H9 (cell line): Measurements from ENCODE around the gene NFASC. TPM values are rescaled to one million over a fixed set of nuclear protein-coding genes. Genes with fewer than 3 reads are reported as not detected.

Source experiments
- DNase-seq: peaks from one replicate; pipeline ENCODE4 v3.0.0-alpha.2; 2017
- H2AFZ ChIP-seq: one replicate; pipeline ENCODE4 v1.6.1; 2013; ENCODE audit warnings: mild to moderate bottlenecking, low read length, control low read depth, moderate library complexity
- H2AK5ac ChIP-seq: 2 replicates; pipeline ENCODE4 v1.6.1; 2013; ENCODE audit warnings: low read length, control low read depth, mixed read lengths; ENCODE audit not compliant: insufficient read length
- H2BK120ac ChIP-seq: one replicate; pipeline ENCODE4 v1.6.1; 2013; ENCODE audit warnings: low read depth, mild to moderate bottlenecking, low read length, control low read depth, inconsistent platforms; ENCODE audit not compliant: poor library complexity, severe bottlenecking
- H2BK12ac ChIP-seq: 2 replicates; pipeline ENCODE4 v1.6.1; 2013; ENCODE audit warnings: low read length, control low read depth, mixed read lengths, low read depth; ENCODE audit not compliant: insufficient read length
- H2BK15ac ChIP-seq: 2 replicates; pipeline ENCODE4 v1.6.1; 2013; ENCODE audit warnings: low read depth, low read length, control low read depth
- H2BK20ac ChIP-seq: one replicate; pipeline ENCODE4 v1.6.1; 2013; ENCODE audit warnings: low read depth, mild to moderate bottlenecking, low read length, control low read depth, inconsistent platforms; ENCODE audit not compliant: poor library complexity, severe bottlenecking
- H2BK5ac ChIP-seq: 2 replicates; pipeline ENCODE4 v1.6.1; 2013; ENCODE audit warnings: low read length, control low read depth, mixed read lengths; ENCODE audit not compliant: insufficient read length
- H3K14ac ChIP-seq: 2 replicates; pipeline ENCODE4 v1.6.1; 2013; ENCODE audit warnings: low read length, control low read depth; ENCODE audit not compliant: insufficient read depth
- H3K18ac ChIP-seq: 2 replicates; pipeline ENCODE4 v1.6.1; 2013; ENCODE audit warnings: low read depth, mild to moderate bottlenecking, mixed read lengths, low read length, control low read depth; ENCODE audit not compliant: insufficient read length
- H3K23ac ChIP-seq: 2 replicates; pipeline ENCODE4 v1.6.1; 2013; ENCODE audit warnings: low read length, control low read depth, mixed read lengths, low read depth; ENCODE audit not compliant: insufficient read length
- H3K23me2 ChIP-seq: 2 replicates; pipeline ENCODE4 v1.6.1; 2013; ENCODE audit warnings: low read depth, mild to moderate bottlenecking, mixed read lengths, low read length, control low read depth; ENCODE audit not compliant: insufficient read length, poor library complexity, severe bottlenecking
- H3K27ac ChIP-seq: 2 replicates; pipeline ENCODE4 v1.5.1; 2013; ENCODE audit warnings: low read length, control low read depth, mixed read lengths, low read depth; ENCODE audit not compliant: insufficient read length
- H3K27me3 ChIP-seq: 2 replicates; pipeline ENCODE4 v1.6.1; 2013; ENCODE audit warnings: low read length, control low read depth, inconsistent platforms; ENCODE audit not compliant: insufficient read depth
- H3K4ac ChIP-seq: 2 replicates; pipeline ENCODE4 v1.6.1; 2013; ENCODE audit warnings: low read depth, mild to moderate bottlenecking, control low read depth, inconsistent platforms, low read length, moderate library complexity
- H3K4me1 ChIP-seq: 2 replicates; pipeline ENCODE4 v1.6.1; 2013; ENCODE audit warnings: low read length, control low read depth, inconsistent platforms; ENCODE audit not compliant: insufficient read depth
- H3K4me2 ChIP-seq: 2 replicates; pipeline ENCODE4 v1.6.1; 2013; ENCODE audit warnings: low read length, control low read depth, mixed read lengths; ENCODE audit not compliant: insufficient read length, insufficient read depth
- H3K56ac ChIP-seq: 2 replicates; pipeline ENCODE4 v1.6.1; 2013; ENCODE audit warnings: low read depth, mild to moderate bottlenecking, mixed read lengths, low read length, control low read depth; ENCODE audit not compliant: insufficient read length
- H3K79me1 ChIP-seq: 2 replicates; pipeline ENCODE4 v1.6.1; 2013; ENCODE audit warnings: low read depth, mild to moderate bottlenecking, moderate library complexity, low read length, control low read depth, inconsistent platforms; ENCODE audit not compliant: insufficient read depth, poor library complexity, severe bottlenecking
- H3K79me2 ChIP-seq: 2 replicates; pipeline ENCODE4 v1.6.1; 2013; ENCODE audit warnings: low read length, control low read depth, inconsistent platforms; ENCODE audit not compliant: insufficient read depth
- H3K9ac ChIP-seq: 2 replicates; pipeline ENCODE4 v1.6.1; 2013; ENCODE audit warnings: low read length, control low read depth, mixed read lengths; ENCODE audit not compliant: insufficient read length; ENCODE audit errors: extremely low read depth
- H3K9me3 ChIP-seq: one replicate; pipeline ENCODE4 v1.6.1; 2013; ENCODE audit warnings: low read depth, low read length, inconsistent platforms; ENCODE audit not compliant: control insufficient read depth
- H3T11ph ChIP-seq: one replicate; pipeline ENCODE4 v1.6.1; 2013; ENCODE audit warnings: mild to moderate bottlenecking, low read length, control low read depth, inconsistent platforms
- H4K20me1 ChIP-seq: one replicate; pipeline ENCODE4 v1.6.1; 2013; ENCODE audit not compliant: control insufficient read depth, insufficient read length, insufficient read depth
- H4K5ac ChIP-seq: 2 replicates; pipeline ENCODE4 v1.6.1; 2013; ENCODE audit warnings: low read depth, mild to moderate bottlenecking, mixed read lengths, low read length, control low read depth; ENCODE audit not compliant: insufficient read length
- H4K8ac ChIP-seq: replicated peaks from 2 replicates; pipeline ENCODE4 v1.6.1; 2013; ENCODE audit warnings: low read length, control low read depth, mixed read lengths, low read depth; ENCODE audit not compliant: insufficient read length
- H4K91ac ChIP-seq: 2 replicates; pipeline ENCODE4 v1.6.1; 2013; ENCODE audit warnings: low read depth, mild to moderate bottlenecking, moderate library complexity, mixed read lengths, low read length, control low read depth; ENCODE audit not compliant: insufficient read length
- H3K27ac Mint-ChIP-seq, 3 experiments: 2 replicates in 2 of 3; 3 replicates in 1 of 3; pipeline ENCODE4 v1.8.0; 2020 to 2021; ENCODE audit warnings: mixed read lengths in 3 of 3, mild to moderate bottlenecking in 1 of 3, moderate library complexity in 1 of 3
- H3K27me3 Mint-ChIP-seq: 2 replicates; pipeline ENCODE4 v1.8.0; 2021; ENCODE audit warnings: low read depth, mild to moderate bottlenecking, moderate library complexity, mixed read lengths
- H3K36me3 Mint-ChIP-seq, 3 experiments: 2 replicates in 2 of 3; 3 replicates in 1 of 3; pipeline ENCODE4 v1.8.0; 2020 to 2021; ENCODE audit warnings: low read depth in 3 of 3, mixed read lengths in 3 of 3; ENCODE audit not compliant: insufficient read depth in 1 of 3
- H3K4me1 Mint-ChIP-seq, 2 experiments: 2 replicates each; pipeline ENCODE4 v1.8.0; 2020; ENCODE audit warnings: mixed read lengths in 2 of 2
- H3K4me3 Mint-ChIP-seq, 2 experiments: 2 replicates in 1 of 2; 3 replicates in 1 of 2; pipeline ENCODE4 v1.8.0; 2020 to 2021; ENCODE audit warnings: mild to moderate bottlenecking in 2 of 2, mixed read lengths in 2 of 2, moderate library complexity in 1 of 2
- H3K9me3 Mint-ChIP-seq, 2 experiments: 2 replicates in 1 of 2; 3 replicates in 1 of 2; pipeline ENCODE4 v1.8.0; 2020; ENCODE audit warnings: mild to moderate bottlenecking in 2 of 2, mixed read lengths in 2 of 2, moderate library complexity in 1 of 2
- WGBS: extraction: QIAGEN DNeasy Blood & Tissue Kit; methylation state at CpG from one replicate; pipeline ENCODE4 v1.1.7; 2013; ENCODE audit warnings: missing lambda C conversion rate, low lambda C conversion rate, mixed read lengths; ENCODE audit not compliant: insufficient read length; ENCODE audit errors: extremely low coverage; 5-methylcytosine and 5-hydroxymethylcytosine counted together
- total RNA-seq: library from RNA; stranded (reverse); gene quantifications from 2 replicates; pipeline ENCODE4 v1.2.1, GENCODE V29; 2021
- TF ChIP-seq, protein P1 (sequence below): fragments of 200-600 bp; sonication (generic); conservative IDR thresholded peaks from 3 replicates; pipeline ENCODE4 v1.8.0; 2021; ENCODE audit warnings: antibody characterized with exemption, mild to moderate bottlenecking

The NFASC gene
- total RNA-seq, 1 experiment from 2014 or later, result 5.0 TPM

DNA sequence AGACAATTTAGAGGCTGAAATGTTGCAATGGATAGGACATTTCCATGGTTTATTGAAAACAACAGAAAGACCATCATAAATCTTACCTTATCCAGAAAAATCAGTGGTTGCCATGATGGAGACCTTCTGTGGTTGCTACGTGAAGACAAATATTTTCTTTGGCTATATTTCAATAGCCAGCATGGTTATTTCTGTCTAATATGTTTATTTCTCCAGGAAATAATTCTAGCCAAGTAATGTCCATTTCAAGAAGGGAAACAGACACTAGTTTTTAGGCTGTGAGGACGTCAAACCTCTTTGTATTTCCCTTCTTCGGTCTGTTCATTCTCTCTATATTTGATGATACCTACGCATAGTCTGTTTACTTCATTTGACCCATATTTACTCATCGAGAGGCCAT lies 49.2 kb upstream of the NFASC start:
- Histone ChIP-seq H2BK20ac (no peak overlapping the region), H3K9ac (no peak overlapping the region), H3K27ac (no peak overlapping the region), H2BK15ac (no peak overlapping the region), H4K5ac (no peak overlapping the region), H4K91ac (no peak overlapping the region), H3K79me1 (no peaks in the 10 kb centered on the region), H2BK12ac (no peak overlapping the region), H2BK5ac (no peak overlapping the region), H3K23ac (no peak overlapping the region), H3K23me2 (no peaks in the 10 kb centered on the region), H3K4ac (no peak overlapping the region), H3T11ph (no peak overlapping the region), H2AK5ac (no peak overlapping the region), H4K8ac (no peak overlapping the region), H3K4me2 (no peak overlapping the region), H2AFZ (no peak overlapping the region), H3K79me2 (no peaks in the 10 kb centered on the region), H3K18ac (no peak overlapping the region), H3K56ac (no peak overlapping the region), H3K27me3 (no peaks in the 10 kb centered on the region), H3K14ac (no peak overlapping the region), H3K9me3 (no peaks in the 10 kb centered on the region), H2BK120ac (no peak overlapping the region), H3K4me1 (no peaks in the 10 kb centered on the region), H4K20me1 (no peaks in the 10 kb centered on the region)
- H3K4me1 Mint-ChIP-seq, result no peaks in the 10 kb centered on the region
- H3K4me3 Mint-ChIP-seq, result no peak overlapping the region
- no CpG with 5 or more reads among the region's 5 CpGs for WGBS
- H3K9me3 Mint-ChIP-seq, result no peaks in the 10 kb centered on the region
- H3K27me3 Mint-ChIP-seq, result peaks cover 12% of the 10 kb centered on the region
- TF ChIP-seq, protein P1, sequence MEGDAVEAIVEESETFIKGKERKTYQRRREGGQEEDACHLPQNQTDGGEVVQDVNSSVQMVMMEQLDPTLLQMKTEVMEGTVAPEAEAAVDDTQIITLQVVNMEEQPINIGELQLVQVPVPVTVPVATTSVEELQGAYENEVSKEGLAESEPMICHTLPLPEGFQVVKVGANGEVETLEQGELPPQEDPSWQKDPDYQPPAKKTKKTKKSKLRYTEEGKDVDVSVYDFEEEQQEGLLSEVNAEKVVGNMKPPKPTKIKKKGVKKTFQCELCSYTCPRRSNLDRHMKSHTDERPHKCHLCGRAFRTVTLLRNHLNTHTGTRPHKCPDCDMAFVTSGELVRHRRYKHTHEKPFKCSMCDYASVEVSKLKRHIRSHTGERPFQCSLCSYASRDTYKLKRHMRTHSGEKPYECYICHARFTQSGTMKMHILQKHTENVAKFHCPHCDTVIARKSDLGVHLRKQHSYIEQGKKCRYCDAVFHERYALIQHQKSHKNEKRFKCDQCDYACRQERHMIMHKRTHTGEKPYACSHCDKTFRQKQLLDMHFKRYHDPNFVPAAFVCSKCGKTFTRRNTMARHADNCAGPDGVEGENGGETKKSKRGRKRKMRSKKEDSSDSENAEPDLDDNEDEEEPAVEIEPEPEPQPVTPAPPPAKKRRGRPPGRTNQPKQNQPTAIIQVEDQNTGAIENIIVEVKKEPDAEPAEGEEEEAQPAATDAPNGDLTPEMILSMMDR, result no peak
- DNase-seq, result no peak
- H3K36me3 Mint-ChIP-seq, result no peaks in the 10 kb centered on the region
- H3K27ac Mint-ChIP-seq, result no peak overlapping the region
